HEK293T (cell line): ENCODE data around the gene KRTAP10-8.

Source experiments
- CTCF ChIA-PET: fragments of 350-600 bp; formaldehyde crosslinking; extraction: SDS; loops from one replicate; lab custom pipeline; 2021; ENCODE audit warnings: antibody characterized with exemption, inconsistent platforms; lab: Yijun Ruan, JAX
- POLR2A ChIA-PET: fragments of 350-600 bp; formaldehyde crosslinking; extraction: SDS; loops from one replicate; lab custom pipeline; 2020; ENCODE audit warnings: antibody characterized with exemption, inconsistent platforms; lab: Yijun Ruan, JAX
- DNase-seq: peaks from one replicate; pipeline ENCODE4 v3.0.0; 2012; ENCODE audit warnings: mixed read lengths; ENCODE audit errors: extremely low spot score
- ARNT ChIP-seq: fragments of 450-650 bp; IDR thresholded peaks from 2 replicates; pipeline ENCODE4 v1.6.1; 2017; ENCODE audit warnings: mild to moderate bottlenecking
- BHLHE40 ChIP-seq: fragments of 450-650 bp; IDR thresholded peaks from 2 replicates; pipeline ENCODE4 v1.6.1; 2016; ENCODE audit warnings: mild to moderate bottlenecking, moderate library complexity, borderline replicate concordance
- CTBP1 ChIP-seq: fragments of 450-650 bp; IDR thresholded peaks from 2 replicates; pipeline ENCODE4 v1.6.1; 2016; ENCODE audit warnings: borderline replicate concordance
- ELF4 ChIP-seq: fragments of 450-650 bp; IDR thresholded peaks from 2 replicates; pipeline ENCODE4 v1.6.1; 2017; ENCODE audit warnings: antibody characterized with exemption
- FOXA1 ChIP-seq: fragments of 450-650 bp; IDR thresholded peaks from 2 replicates; pipeline ENCODE4 v1.6.1; 2016; ENCODE audit warnings: mild to moderate bottlenecking
- FOXK2 ChIP-seq: fragments of 450-650 bp; IDR thresholded peaks from 2 replicates; pipeline ENCODE4 v1.6.1; 2016; ENCODE audit warnings: mild to moderate bottlenecking
- FOXM1 ChIP-seq: fragments of 450-650 bp; IDR thresholded peaks from 2 replicates; pipeline ENCODE4 v1.6.1; 2017; ENCODE audit warnings: mild to moderate bottlenecking, borderline replicate concordance
- HDGF ChIP-seq: fragments of 450-650 bp; IDR thresholded peaks from 2 replicates; pipeline ENCODE4 v1.6.1; 2017; ENCODE audit warnings: antibody characterized with exemption, borderline replicate concordance
- L3MBTL2 ChIP-seq: fragments of 450-650 bp; conservative IDR thresholded peaks from 2 replicates; pipeline ENCODE4 v1.6.1; 2016; ENCODE audit warnings: mild to moderate bottlenecking
- LEF1 ChIP-seq: fragments of 450-650 bp; IDR thresholded peaks from 2 replicates; pipeline ENCODE4 v1.6.1; 2017; ENCODE audit warnings: mild to moderate bottlenecking, borderline replicate concordance
- NFRKB ChIP-seq: fragments of 450-650 bp; IDR thresholded peaks from 2 replicates; pipeline ENCODE4 v1.6.1; 2016; ENCODE audit warnings: mild to moderate bottlenecking, moderate library complexity
- PKNOX1 ChIP-seq: fragments of 450-650 bp; IDR thresholded peaks from 2 replicates; pipeline ENCODE4 v1.6.1; 2016
- SP1 ChIP-seq: fragments of 450-650 bp; IDR thresholded peaks from 2 replicates; pipeline ENCODE4 v1.6.1; 2017
- SUZ12 ChIP-seq: fragments of 450-650 bp; IDR thresholded peaks from 2 replicates; pipeline ENCODE4 v1.6.1; 2016; ENCODE audit warnings: mild to moderate bottlenecking
- TARDBP ChIP-seq: fragments of 450-650 bp; IDR thresholded peaks from 2 replicates; pipeline ENCODE4 v1.6.1; 2016
- ZNF384 ChIP-seq: fragments of 450-650 bp; IDR thresholded peaks from 2 replicates; pipeline ENCODE4 v1.6.1; 2016

Gene KRTAP10-8

GRCh38 chr21:44568261-44568660 lies 43.6 kb upstream of the KRTAP10-8 start:
- DNase-seq, result no peak
- no peak for TF ChIP-seq ARNT
- no peak for TF ChIP-seq ELF4
- TF ChIP-seq PKNOX1, result no peak
- no peak for TF ChIP-seq BHLHE40
- TF ChIP-seq SUZ12, result no peak
- no peak for TF ChIP-seq FOXK2
- TF ChIP-seq NFRKB, result no peak
- TF ChIP-seq SP1, result no peak
- no peak for TF ChIP-seq L3MBTL2
- no peak for TF ChIP-seq HDGF
- TF ChIP-seq FOXM1, result no peak
- no peak for TF ChIP-seq ZNF384
- no peak for TF ChIP-seq CTBP1
- TF ChIP-seq LEF1, result no peak
- TF ChIP-seq TARDBP, result no peak
- POLR2A ChIA-PET, result no interaction called here
- CTCF ChIA-PET, result no interaction called here

GRCh38 chr21:44568667-44569556 lies 43.0 kb upstream of the KRTAP10-8 start:
- CTCF ChIA-PET, result no interaction called here

GRCh38 chr21:44569861-44570517 lies 41.9 kb upstream of the KRTAP10-8 start:
- CTCF ChIA-PET, result no interaction called here
- TF ChIP-seq HDGF (no peak), TARDBP (no peak), SP1 (no peak), SUZ12 (no peak), ELF4 (no peak), FOXM1 (no peak), L3MBTL2 (no peak), NFRKB (no peak), FOXK2 (no peak), PKNOX1 (no peak), BHLHE40 (no peak), ARNT (no peak), CTBP1 (no peak)
- POLR2A ChIA-PET, result no interaction called here
- no peak for DNase-seq

More at GRCh38 chr21:44568667-44569556, 43.0 kb upstream of the KRTAP10-8 start:
- no peak for TF ChIP-seq BHLHE40
- no peak for TF ChIP-seq CTBP1
- TF ChIP-seq ELF4, result no peak
- TF ChIP-seq FOXM1, result no peak
- TF ChIP-seq FOXK2, result no peak
- TF ChIP-seq ARNT, result no peak
- TF ChIP-seq LEF1, result no peak
- TF ChIP-seq SP1, result no peak
- TF ChIP-seq NFRKB, result no peak
- no peak for TF ChIP-seq TARDBP
- TF ChIP-seq HDGF, result no peak
- TF ChIP-seq L3MBTL2, result no peak
- TF ChIP-seq PKNOX1, result no peak
- TF ChIP-seq SUZ12, result no peak
- TF ChIP-seq FOXA1, result no peak
- DNase-seq, result no peak
- POLR2A ChIA-PET, result no interaction called here

- ChIA-PET POLR2A (no interaction called here), CTCF (no interaction called here)
- TF ChIP-seq SUZ12 (no peak), L3MBTL2 (no peak), HDGF (no peak)
- no peak for DNase-seq
Measured at GRCh38 chr21:44571296-44571695, 40.6 kb upstream of the KRTAP10-8 start.

GRCh38 chr21:44571844-44572782 lies 39.8 kb upstream of the KRTAP10-8 start:
- ChIA-PET POLR2A (no interaction called here), CTCF (no interaction called here)
- TF ChIP-seq ZNF384, result no peak
- TF ChIP-seq FOXK2, result no peak
- no peak for TF ChIP-seq HDGF
- no peak for TF ChIP-seq FOXA1
- no peak for TF ChIP-seq FOXM1
- no peak for DNase-seq
